Stimulated activated CD8-positive, alpha-beta memory T cell treated with anti-CD3 and anti-CD28 coated beads, Interleukin-4, amount 100 ng/mL, for 1 hour (primary cell): ENCODE measurements around the gene MMP15.
"Not testable (repeated sequence)": the region's sequence is repeated elsewhere in the genome, so short reads cannot be mapped to it uniquely, and the experiment has no call there.

Source experiments
- DNase-seq, 2 donors: peaks; one replicate each; pipeline ENCODE4 v3.0.0-alpha.2; 2020; ENCODE audit warnings: low read depth in 2 of 2, low spot score in 1 of 2

MMP15 gene

GRCh38 chr16:58085584-58086251 lies 60.2 kb downstream of the MMP15 start:
- DNase-seq, result no peak

GRCh38 chr16:58086381-58087208 lies 61.0 kb downstream of the MMP15 start:
- DNase-seq, result no peak

GRCh38 chr16:58087209-58087913 lies 61.8 kb downstream of the MMP15 start:
- no peak for DNase-seq

- no peak for DNase-seq
Observed at GRCh38 chr16:58088091-58088490, 62.5 kb downstream of the MMP15 start.

- DNase-seq, result not testable (repeated sequence)
Observed at GRCh38 chr16:58090396-58090795, 64.8 kb downstream of the MMP15 start.

GRCh38 chr16:58094026-58094425 lies 68.5 kb downstream of the MMP15 start:
- DNase-seq, result no peak

GRCh38 chr16:58094791-58095574 lies 69.4 kb downstream of the MMP15 start:
- no peak for DNase-seq

GRCh38 chr16:58095575-58095960 lies 70.0 kb downstream of the MMP15 start:
- DNase-seq, result not testable (repeated sequence)

- DNase-seq, result no peak
Observed at GRCh38 chr16:58096249-58096648, 70.7 kb downstream of the MMP15 start.
